Activated B cell treated with CpG ODN at 0.5 μM for 24 hours (primary cell): ENCODE measurements around the gene SYCE1L. TPM values are rescaled to one million over a fixed set of nuclear protein-coding genes. Genes with fewer than 3 reads are reported as not detected.
"Not testable (repeated sequence)": the region's sequence is repeated elsewhere in the genome, so short reads cannot be mapped to it uniquely, and the experiment has no call there.

Experiments used
- ATAC-seq: fragments of 200-7000 bp; cut with Tn5 transposase; one replicate; pipeline ENCODE4 v1.10.0; 2021; ENCODE audit warnings: low read depth, mild to moderate bottlenecking, moderate library complexity
- CTCF ChIA-PET: fragments of 350-600 bp; sonication (Branson Sonifier 250); formaldehyde crosslinking; loops from one replicate; lab custom pipeline; 2021; ENCODE audit warnings: antibody characterized with exemption; lab: Charles Lee
- POLR2A ChIA-PET: fragments of 350-600 bp; sonication (Branson Sonifier 250); formaldehyde crosslinking; loops from one replicate; lab custom pipeline; 2021; ENCODE audit warnings: antibody characterized with exemption; lab: Charles Lee
- DNase-seq: peaks from one replicate; pipeline ENCODE4 v3.0.0; 2022
- H3K27ac Mint-ChIP-seq: one replicate; pipeline ENCODE4 v1.8.0; 2020; ENCODE audit warnings: mixed read lengths
- H3K27me3 Mint-ChIP-seq: one replicate; pipeline ENCODE4 v1.8.0; 2021; ENCODE audit warnings: mixed read lengths
- H3K36me3 Mint-ChIP-seq: one replicate; pipeline ENCODE4 v1.8.0; 2021; ENCODE audit warnings: low read depth, mixed read lengths
- H3K4me1 Mint-ChIP-seq: one replicate; pipeline ENCODE4 v1.8.0; 2021; ENCODE audit warnings: mixed read lengths
- H3K4me3 Mint-ChIP-seq: one replicate; pipeline ENCODE4 v1.8.0; 2020; ENCODE audit warnings: mild to moderate bottlenecking, mixed read lengths
- H3K9me3 Mint-ChIP-seq: one replicate; pipeline ENCODE4 v1.8.0; 2020; ENCODE audit warnings: mixed read lengths
- intact Hi-C: fragments of 100-400 bp; cut with micrococcal nuclease; formaldehyde crosslinking; loops from one replicate; pipeline ENCODE4 v1.15.1; 2024
- total RNA-seq: library from RNA; stranded (reverse); gene quantifications from 2 replicates; pipeline ENCODE4 v1.2.3, GENCODE V29; 2022
- TF ChIP-seq, protein P1 (sequence below): fragments of 200-600 bp; IDR thresholded peaks from one replicate; pipeline ENCODE4 v1.8.0; 2022; ENCODE audit warnings: antibody characterized with exemption, mild to moderate bottlenecking

The SYCE1L gene
- total RNA-seq, 1 donor from 2014 or later: 5.1 TPM

DNA sequence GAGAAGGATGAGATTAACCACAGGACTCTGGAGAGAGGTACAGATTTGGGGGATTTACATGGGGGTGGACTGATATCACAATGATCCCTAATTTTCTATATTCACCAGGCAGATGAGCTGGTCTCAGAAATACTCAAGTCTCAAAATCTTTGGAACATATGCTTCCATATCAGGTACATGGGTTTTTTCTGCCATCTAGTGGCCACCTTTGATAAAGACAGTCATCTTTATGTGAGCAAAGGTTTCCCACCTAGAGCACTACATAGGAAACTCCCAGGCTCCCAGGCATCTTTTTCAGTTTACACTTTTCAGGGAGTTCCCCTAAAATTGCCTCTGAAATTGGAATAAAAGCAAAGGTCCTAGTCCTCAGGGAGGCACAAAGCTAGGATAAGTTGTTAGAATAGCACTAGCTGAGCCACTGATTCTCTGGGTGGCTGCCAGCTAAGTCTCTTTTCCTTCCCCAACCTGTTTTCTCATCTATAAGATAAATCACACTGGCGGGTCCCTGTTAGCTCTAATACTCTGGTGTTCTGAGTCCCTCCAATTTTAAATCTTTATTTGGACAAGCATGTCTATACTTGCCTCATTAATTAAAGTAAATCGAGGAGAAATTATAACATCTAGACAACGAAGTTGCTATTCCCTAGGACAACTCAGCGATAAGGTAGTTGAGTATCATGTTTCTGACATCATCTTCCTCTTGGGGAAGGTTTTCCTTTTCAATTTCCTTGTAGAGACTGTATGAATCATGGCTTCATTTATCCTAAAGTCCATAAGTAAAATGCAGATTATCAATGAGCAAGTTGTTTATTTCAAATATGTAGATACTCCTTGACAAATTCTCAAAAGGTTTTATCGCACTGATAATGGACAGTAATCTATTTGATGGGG lies 27.2 kb upstream of the SYCE1L start:
- no peaks in the 10 kb centered on the region for H3K9me3 Mint-ChIP-seq
- DNase-seq: no peak
- TF ChIP-seq, protein P1, sequence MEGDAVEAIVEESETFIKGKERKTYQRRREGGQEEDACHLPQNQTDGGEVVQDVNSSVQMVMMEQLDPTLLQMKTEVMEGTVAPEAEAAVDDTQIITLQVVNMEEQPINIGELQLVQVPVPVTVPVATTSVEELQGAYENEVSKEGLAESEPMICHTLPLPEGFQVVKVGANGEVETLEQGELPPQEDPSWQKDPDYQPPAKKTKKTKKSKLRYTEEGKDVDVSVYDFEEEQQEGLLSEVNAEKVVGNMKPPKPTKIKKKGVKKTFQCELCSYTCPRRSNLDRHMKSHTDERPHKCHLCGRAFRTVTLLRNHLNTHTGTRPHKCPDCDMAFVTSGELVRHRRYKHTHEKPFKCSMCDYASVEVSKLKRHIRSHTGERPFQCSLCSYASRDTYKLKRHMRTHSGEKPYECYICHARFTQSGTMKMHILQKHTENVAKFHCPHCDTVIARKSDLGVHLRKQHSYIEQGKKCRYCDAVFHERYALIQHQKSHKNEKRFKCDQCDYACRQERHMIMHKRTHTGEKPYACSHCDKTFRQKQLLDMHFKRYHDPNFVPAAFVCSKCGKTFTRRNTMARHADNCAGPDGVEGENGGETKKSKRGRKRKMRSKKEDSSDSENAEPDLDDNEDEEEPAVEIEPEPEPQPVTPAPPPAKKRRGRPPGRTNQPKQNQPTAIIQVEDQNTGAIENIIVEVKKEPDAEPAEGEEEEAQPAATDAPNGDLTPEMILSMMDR: peak; percentile 81
- H3K27me3 Mint-ChIP-seq: peaks cover 39% of the 10 kb centered on the region
- intact Hi-C loops: loop anchor here (1.0 kb wide), 1 partner anchor 1383 kb away; no protein-coding TSS in a partner anchor
- no peaks in the 10 kb centered on the region for H3K4me1 Mint-ChIP-seq
- H3K4me3 Mint-ChIP-seq: no peak overlapping the region
- CTCF ChIA-PET: interaction anchor here (1.0 to 2.6 kb wide), 8 partner anchors 10 to 1973 kb away, joined by 3 to 15 read pairs (median 5); partner anchors contain the start of gene MON1B
- no peaks in the 10 kb centered on the region for H3K36me3 Mint-ChIP-seq
- peak; percentile 60 for ATAC-seq
- POLR2A ChIA-PET: interaction anchor here (0.7 kb wide), 1 partner anchor 1383 kb away, joined by 7 read pairs; no protein-coding TSS in a partner anchor
- H3K27ac Mint-ChIP-seq: no peak overlapping the region

DNA sequence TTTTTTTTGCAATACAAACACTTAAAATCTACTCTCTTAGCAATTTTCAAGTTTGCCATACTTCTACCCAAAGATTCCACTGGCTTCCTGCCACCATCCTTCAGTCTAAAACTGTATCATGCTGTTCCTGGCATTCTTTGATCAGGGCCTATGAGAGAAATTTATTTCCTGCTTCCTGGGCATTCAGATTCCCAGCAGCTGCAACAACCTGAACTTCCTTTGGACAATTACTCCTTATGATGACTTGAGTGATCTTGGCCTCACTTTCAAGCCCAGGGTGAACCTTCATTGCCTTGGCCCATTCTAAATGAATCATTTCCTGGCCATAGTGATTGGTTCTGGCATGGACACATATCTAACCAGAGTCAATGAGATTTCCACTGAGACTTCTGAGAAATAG lies 26.3 kb upstream of the SYCE1L start:
- Mint-ChIP-seq H3K9me3 (no peaks in the 10 kb centered on the region), H3K4me3 (no peak overlapping the region), H3K4me1 (no peaks in the 10 kb centered on the region), H3K27me3 (peaks cover 37% of the 10 kb centered on the region), H3K27ac (no peak overlapping the region), H3K36me3 (no peaks in the 10 kb centered on the region)
- TF ChIP-seq, protein P1: no peak
- ATAC-seq (no peak), DNase-seq (no peak)
- intact Hi-C loops: no loop called here
- ChIA-PET POLR2A (interaction anchor here (0.7 kb wide), 1 partner anchor 1384 kb away, joined by 7 read pairs; no protein-coding TSS in a partner anchor), CTCF (interaction anchor here (2.2 kb wide), 1 partner anchor 1973 kb away, joined by 8 read pairs; no protein-coding TSS in a partner anchor)

DNA sequence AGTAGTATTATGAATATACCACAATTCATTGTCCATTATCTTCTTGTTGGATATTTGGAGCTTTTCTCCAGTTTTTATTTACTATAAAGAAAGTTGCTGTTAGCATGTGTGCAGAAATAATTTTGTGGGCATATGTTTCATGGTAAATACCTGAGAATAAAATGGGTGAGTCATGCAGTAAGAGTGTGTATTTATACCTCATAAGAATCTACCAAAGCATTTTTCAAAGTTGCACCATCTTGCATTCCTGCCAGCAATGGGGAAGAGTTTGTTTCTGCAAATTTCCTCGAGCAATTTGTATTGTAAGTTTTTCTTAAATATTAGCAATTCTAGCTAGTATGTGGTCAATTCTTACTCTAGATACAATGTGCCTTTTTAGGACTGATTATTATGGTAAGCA lies 16.1 kb upstream of the SYCE1L start:
- TF ChIP-seq, protein P1: no peak
- ChIA-PET POLR2A (no interaction called here), CTCF (interaction anchor here (1.5 kb wide), 1 partner anchor 13 kb away, joined by 4 read pairs; no protein-coding TSS in a partner anchor)
- H3K4me1 Mint-ChIP-seq: no peaks in the 10 kb centered on the region
- no peaks in the 10 kb centered on the region for H3K36me3 Mint-ChIP-seq
- ATAC-seq (no peak), DNase-seq (no peak)
- no peak overlapping the region for H3K4me3 Mint-ChIP-seq
- no peak overlapping the region for H3K27ac Mint-ChIP-seq
- H3K27me3 Mint-ChIP-seq: peaks cover 12% of the 10 kb centered on the region
- intact Hi-C loops: no loop called here
- H3K9me3 Mint-ChIP-seq: no peaks in the 10 kb centered on the region

DNA sequence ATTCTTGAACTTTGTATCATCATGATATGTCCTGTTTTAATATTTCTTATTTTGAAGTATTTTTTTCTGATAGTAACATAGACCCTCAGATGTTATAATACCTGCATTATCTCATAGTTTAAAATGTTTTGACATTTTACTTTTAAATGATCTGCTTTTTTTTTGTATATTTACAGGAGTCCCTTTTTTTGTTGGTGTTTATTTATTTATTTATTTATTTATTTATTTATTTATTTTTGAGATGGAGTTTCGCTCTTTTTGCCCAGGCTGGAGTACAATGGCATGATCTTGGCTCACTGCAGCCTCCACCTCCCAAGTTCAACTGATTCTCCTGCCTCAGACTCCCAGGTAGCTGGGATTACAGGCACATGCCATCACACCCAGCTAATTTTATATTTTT lies 12.9 kb upstream of the SYCE1L start:
- H3K27ac Mint-ChIP-seq, H3K9me3 Mint-ChIP-seq, CTCF ChIA-PET, intact Hi-C loops, H3K4me3 Mint-ChIP-seq, DNase-seq, H3K27me3 Mint-ChIP-seq, POLR2A ChIA-PET, ATAC-seq: not testable (repeated sequence)
- Mint-ChIP-seq H3K36me3 (peaks cover 10% of the 10 kb centered on the region), H3K4me1 (peaks cover 15% of the 10 kb centered on the region)

DNA sequence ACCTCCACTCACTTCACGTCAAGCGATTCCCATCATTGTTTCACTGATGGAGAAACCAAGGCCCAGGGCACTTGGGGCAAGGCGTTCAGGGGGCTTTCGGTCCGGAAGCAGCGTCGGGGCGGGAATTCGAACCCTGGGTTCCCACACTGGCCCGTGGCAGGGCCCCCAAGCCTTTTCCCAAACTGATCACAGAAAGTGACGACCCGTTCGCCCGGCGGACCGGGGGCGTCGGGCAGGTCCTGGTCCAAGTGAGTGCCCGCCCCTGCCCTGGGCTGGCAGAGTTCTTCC lies 9.1 kb upstream of the SYCE1L start:
- Mint-ChIP-seq H3K27me3 (no peaks in the 10 kb centered on the region), H3K36me3 (peaks cover 46% of the 10 kb centered on the region), H3K4me1 (peaks cover 43% of the 10 kb centered on the region), H3K27ac (peak overlapping the region; percentile 100), H3K9me3 (no peaks in the 10 kb centered on the region), H3K4me3 (peak overlapping the region; percentile 99)
- ChIA-PET CTCF (no interaction called here), POLR2A (interaction anchor here (2.0 kb wide), 1 partner anchor 22 kb away, joined by 20 read pairs; no protein-coding TSS in a partner anchor)
- no peak for ATAC-seq
- DNase-seq: no peak
- intact Hi-C loops: loop anchor here (1.0 to 2.0 kb wide), 5 partner anchors 22 to 1810 kb away; partner anchors contain the start of genes ADAT1 and NUDT7
- TF ChIP-seq, protein P1: no peak
